Gastrocnemius medialis (tissue), 4 donors: Measurements from ENCODE around the gene OSBPL2. TPM values are rescaled to one million over a fixed set of nuclear protein-coding genes. Genes with fewer than 3 reads are reported as not detected.

Experiments used
- ATAC-seq, 2 donors: fragments of 150-250 bp; one replicate each; pipeline ENCODE4 v1.9.1; 2016
- DNase-seq, 2 donors: peaks; one replicate each; pipeline ENCODE4 v3.0.0-alpha.2; 2019
- H3K27ac ChIP-seq, 4 donors: fragments of 200-600 bp; sonication (generic); 1 replicate in 1 of 4; 2 replicates in 3 of 4; pipeline ENCODE4 v1.5.1; 2016 to 2018; ENCODE audit warnings: mild to moderate bottlenecking in 2 of 4, moderate library complexity in 1 of 4
- H3K27me3 ChIP-seq, 3 donors: fragments of 200-600 bp; sonication (generic) in 2 of 3; 1 replicate in 1 of 3; 2 replicates in 2 of 3; pipeline versions ENCODE4 v1.5.1 to v1.6.0; 2016 to 2019; ENCODE audit warnings: mild to moderate bottlenecking in 1 of 3, moderate library complexity in 1 of 3
- H3K36me3 ChIP-seq, 2 donors: fragments of 200-600 bp; sonication (generic) in 1 of 2; one replicate each; pipeline ENCODE4 v1.5.1; 2017 to 2018
- H3K4me1 ChIP-seq, 2 donors: fragments of 200-600 bp; sonication (generic) in 1 of 2; one replicate each; pipeline ENCODE4 v1.5.1; 2016 to 2017; ENCODE audit warnings: mild to moderate bottlenecking in 2 of 2
- H3K4me3 ChIP-seq, 4 donors: fragments of 200-600 bp; sonication (generic) in 3 of 4; 1 replicate in 1 of 4; 2 replicates in 3 of 4; pipeline ENCODE4 v1.5.1; 2016 to 2019; ENCODE audit warnings: mild to moderate bottlenecking in 2 of 4
- H3K9me3 ChIP-seq, 3 donors: fragments of 200-600 bp; sonication (generic) in 2 of 3; 1 replicate in 1 of 3; 2 replicates in 2 of 3; pipeline ENCODE4 v1.5.1; 2016 to 2019
- CTCF ChIP-seq, 5 experiments: fragments of 450-650 bp in 3 of 5; fragments of 200-600 bp in 2 of 5; sonication (generic) in 2 of 5; IDR thresholded peaks in 4 of 5; conservative IDR thresholded peaks in 1 of 5; 1 replicate in 4 of 5; 2 replicates in 1 of 5; pipeline ENCODE4 v1.5.1; 2016 to 2019; ENCODE audit warnings: antibody characterized with exemption in 5 of 5, mild to moderate bottlenecking in 3 of 5, moderate library complexity in 3 of 5
- POLR2A ChIP-seq, 2 donors: fragments of 450-650 bp; IDR thresholded peaks; one replicate each; pipeline ENCODE4 v1.6.1; 2017; ENCODE audit warnings: antibody characterized with exemption in 2 of 2, mild to moderate bottlenecking in 2 of 2, moderate library complexity in 2 of 2
- in situ Hi-C, 4 donors: fragments of 200-750 bp; cut with MboI; loops; one replicate each; pipeline versions ENCODE4 v1.15.0 to v1.8.0; 2017; ENCODE audit warnings: low sequenced_read_pairs in 4 of 4
- intact Hi-C: fragments of 100-400 bp; cut with DNase I; formaldehyde crosslinking; loops from one replicate; pipeline ENCODE4 v1.15.1; 2023; ENCODE audit warnings: low total_unique reads
- total RNA-seq, 4 donors: library from RNA; depleted of rRNA; stranded (reverse); fragments of >200 nt; gene quantifications; one replicate each; pipeline versions ENCODE4 v1.1.0 to v1.2.3, GENCODE V29; 2016

Gene OSBPL2
- total RNA-seq, 4 donors from 2014 or later: 15.8 to 26.4 (median 19.6) TPM

- in situ Hi-C loops (no loop called here), intact Hi-C loops (no loop called here)
- Histone ChIP-seq H3K36me3 (no peaks in the 10 kb centered on the region), H3K9me3 (no peaks in the 10 kb centered on the region), H3K4me3 (no peak overlapping the region), H3K27ac (no peak overlapping the region), H3K27me3 (peaks cover 6 to 7% (median 7%) of the 10 kb centered on the region in 3 donors), H3K4me1 (no peaks in the 10 kb centered on the region)
- ATAC-seq (no peak), DNase-seq (no peak)
- TF ChIP-seq POLR2A (IDR thresholded peaks at IDR 0.05): no peak
- TF ChIP-seq CTCF (IDR thresholded peaks at IDR 0.05 in 4 of 5, conservative IDR thresholded peaks at IDR 0.05 in 1 of 5): no peak
Measured at GRCh38 chr20:62227591-62227976, 10.7 kb upstream of the OSBPL2 start.

- no peak for ATAC-seq
- in situ Hi-C loops (no loop called here), intact Hi-C loops (no loop called here)
- DNase-seq: no peak
- Histone ChIP-seq H3K27me3 (peaks cover 0 to 3% (median 0%) of the 10 kb centered on the region in 3 donors), H3K4me1 (peaks cover 2 to 6% of the 10 kb centered on the region in 2 donors), H3K4me3 (no peak overlapping the region), H3K9me3 (no peaks in the 10 kb centered on the region), H3K36me3 (no peaks in the 10 kb centered on the region), H3K27ac (no peak overlapping the region)
- TF ChIP-seq POLR2A (IDR thresholded peaks at IDR 0.05) (no peak), CTCF (IDR thresholded peaks at IDR 0.05 in 4 of 5, conservative IDR thresholded peaks at IDR 0.05 in 1 of 5) (no peak)
Measured at GRCh38 chr20:62227977-62228958, 10.1 kb upstream of the OSBPL2 start.

- intact Hi-C loops: no loop called here
- Histone ChIP-seq H3K27me3 (no peaks in the 10 kb centered on the region), H3K36me3 (no peaks in the 10 kb centered on the region), H3K4me3 (no peak overlapping the region), H3K9me3 (no peaks in the 10 kb centered on the region), H3K4me1 (peaks cover 5 to 10% of the 10 kb centered on the region in 2 donors), H3K27ac (no peak overlapping the region)
- TF ChIP-seq POLR2A (IDR thresholded peaks at IDR 0.05): no peak
- TF ChIP-seq CTCF (IDR thresholded peaks at IDR 0.05 in 4 of 5, conservative IDR thresholded peaks at IDR 0.05 in 1 of 5): no peak
- no peak for ATAC-seq
- no peak for DNase-seq
- in situ Hi-C loops: no loop called here
Measured at GRCh38 chr20:62228982-62229545, 9.3 kb upstream of the OSBPL2 start.

GRCh38 chr20:62229667-62230066 is 8.7 kb upstream of the OSBPL2 start:
- Histone ChIP-seq H3K36me3 (no peaks in the 10 kb centered on the region), H3K4me1 (peaks cover 10 to 16% of the 10 kb centered on the region in 2 donors), H3K9me3 (no peaks in the 10 kb centered on the region), H3K4me3 (no peak overlapping the region), H3K27ac (no peak overlapping the region), H3K27me3 (no peaks in the 10 kb centered on the region)
- no peak for DNase-seq
- in situ Hi-C loops (no loop called here), intact Hi-C loops (no loop called here)
- ATAC-seq: no peak
- TF ChIP-seq CTCF (IDR thresholded peaks at IDR 0.05 in 4 of 5, conservative IDR thresholded peaks at IDR 0.05 in 1 of 5) (no peak), POLR2A (IDR thresholded peaks at IDR 0.05) (no peak)
